ENCODE measurements around the gene COX4I1. TPM values are rescaled to one million over a fixed set of nuclear protein-coding genes. Genes with fewer than 3 reads are reported as not detected.
"Not testable (repeated sequence)": the region's sequence is repeated elsewhere in the genome, so short reads cannot be mapped to it uniquely, and the experiment has no call there.

Gene COX4I1
- polyA plus RNA-seq, 3 donors from 2014 or later, result 784 to 1,292 (median 1,022) TPM

GRCh38 chr16:85812811-85813700 is 13.6 kb downstream of the COX4I1 start:
- H3K4me3 Mint-ChIP-seq, result no peak overlapping the region
- H3K36me3 Mint-ChIP-seq, result peaks cover 0 to 5% (median 0%) of the 10 kb centered on the region in 3 donors
- H3K4me1 Mint-ChIP-seq, result no peaks in the 10 kb centered on the region
- no peak overlapping the region for H3K27ac Mint-ChIP-seq
- DNase-seq, result no peak
- peaks cover 9 to 11% (median 9%) of the 10 kb centered on the region in 3 donors for H3K27me3 Mint-ChIP-seq (ENCODE audit: low read depth in 3 of 3)
- no peaks in the 10 kb centered on the region for H3K9me3 Mint-ChIP-seq

- Mint-ChIP-seq H3K27me3 (ENCODE audit: low read depth in 3 of 3) (peaks cover 6 to 14% (median 12%) of the 10 kb centered on the region in 3 donors), H3K36me3 (no peaks in the 10 kb centered on the region), H3K27ac (no peak overlapping the region), H3K9me3 (no peaks in the 10 kb centered on the region), H3K4me1 (peaks cover 0 to 4% of the 10 kb centered on the region in 2 donors), H3K4me3 (no peak overlapping the region)
- no peak for DNase-seq
Measured at GRCh38 chr16:85816159-85816558, 16.7 kb downstream of the COX4I1 start.

- not testable (repeated sequence) for H3K9me3 Mint-ChIP-seq, H3K4me3 Mint-ChIP-seq, DNase-seq, H3K27ac Mint-ChIP-seq, H3K36me3 Mint-ChIP-seq, H3K4me1 Mint-ChIP-seq
- peaks cover 3 to 11% (median 7%) of the 10 kb centered on the region in 3 donors for H3K27me3 Mint-ChIP-seq (ENCODE audit: low read depth in 3 of 3)
Measured at GRCh38 chr16:85817195-85817594, 17.7 kb downstream of the COX4I1 start.

- Mint-ChIP-seq H3K36me3 (no peaks in the 10 kb centered on the region), H3K4me1 (peaks cover 8% of the 10 kb centered on the region in 2 donors), H3K27ac (no peak overlapping the region), H3K27me3 (ENCODE audit: low read depth in 3 of 3) (peaks cover 3 to 11% (median 8%) of the 10 kb centered on the region in 3 donors), H3K4me3 (peak overlapping the region in 1 of 5 donors; percentile 58), H3K9me3 (no peaks in the 10 kb centered on the region)
- DNase-seq, result peak; percentile 72 to 77 (median 77)
Measured at GRCh38 chr16:85819245-85819644, 19.8 kb downstream of the COX4I1 start.

- no peaks in the 10 kb centered on the region for H3K36me3 Mint-ChIP-seq
- H3K4me3 Mint-ChIP-seq, result no peak overlapping the region
- no peaks in the 10 kb centered on the region for H3K9me3 Mint-ChIP-seq
- no peak overlapping the region for H3K27ac Mint-ChIP-seq
- DNase-seq, result no peak
- H3K27me3 Mint-ChIP-seq (ENCODE audit: low read depth in 3 of 3), result peaks cover 3 to 11% (median 8%) of the 10 kb centered on the region in 3 donors
- peaks cover 8% of the 10 kb centered on the region in 2 donors for H3K4me1 Mint-ChIP-seq
Measured at GRCh38 chr16:85819771-85820170, 20.3 kb downstream of the COX4I1 start.

GRCh38 chr16:85820604-85821372 is 21.3 kb downstream of the COX4I1 start:
- Mint-ChIP-seq H3K27me3 (ENCODE audit: low read depth in 3 of 3) (peaks cover 3 to 11% (median 5%) of the 10 kb centered on the region in 3 donors), H3K4me3 (no peak overlapping the region), H3K36me3 (no peaks in the 10 kb centered on the region), H3K27ac (no peak overlapping the region), H3K4me1 (peaks cover 8% of the 10 kb centered on the region in 2 donors), H3K9me3 (no peaks in the 10 kb centered on the region)
- no peak for DNase-seq

GRCh38 chr16:85821390-85822135 is 22.1 kb downstream of the COX4I1 start:
- Mint-ChIP-seq H3K9me3 (peaks cover 0 to 1% (median 0%) of the 10 kb centered on the region in 6 donors), H3K27me3 (ENCODE audit: low read depth in 3 of 3) (peaks cover 4 to 7% (median 7%) of the 10 kb centered on the region in 3 donors), H3K27ac (no peak overlapping the region), H3K36me3 (no peaks in the 10 kb centered on the region), H3K4me1 (peaks cover 8% of the 10 kb centered on the region in 2 donors), H3K4me3 (no peak overlapping the region)
- DNase-seq, result peak; percentile 76 to 78 (median 77)

GRCh38 chr16:85822145-85822544 is 22.6 kb downstream of the COX4I1 start:
- Mint-ChIP-seq H3K9me3 (peaks cover 0 to 1% (median 0%) of the 10 kb centered on the region in 6 donors), H3K4me3 (no peak overlapping the region), H3K4me1 (peaks cover 8% of the 10 kb centered on the region in 2 donors), H3K27me3 (ENCODE audit: low read depth in 3 of 3) (peaks cover 3 to 7% (median 7%) of the 10 kb centered on the region in 3 donors), H3K27ac (no peak overlapping the region), H3K36me3 (no peaks in the 10 kb centered on the region)
- DNase-seq, result no peak

- DNase-seq, result no peak
- Mint-ChIP-seq H3K4me3 (no peak overlapping the region), H3K36me3 (no peaks in the 10 kb centered on the region), H3K9me3 (peaks cover 0 to 1% (median 0%) of the 10 kb centered on the region in 6 donors), H3K27ac (no peak overlapping the region), H3K27me3 (ENCODE audit: low read depth in 3 of 3) (peaks cover 1 to 7% (median 6%) of the 10 kb centered on the region in 3 donors), H3K4me1 (peaks cover 8% of the 10 kb centered on the region in 2 donors)
Measured at GRCh38 chr16:85823328-85823920, 23.9 kb downstream of the COX4I1 start.

- peaks cover 0 to 1% (median 0%) of the 10 kb centered on the region in 6 donors for H3K9me3 Mint-ChIP-seq
Measured at GRCh38 chr16:85824161-85825135, 25.0 kb downstream of the COX4I1 start.

GRCh38 chr16:85825326-85825725 is 25.8 kb downstream of the COX4I1 start:
- Mint-ChIP-seq H3K4me1 (peaks cover 17 to 22% of the 10 kb centered on the region in 2 donors), H3K27me3 (ENCODE audit: low read depth in 3 of 3) (peaks cover 4 to 11% (median 6%) of the 10 kb centered on the region in 3 donors), H3K9me3 (peaks cover 0 to 1% (median 0%) of the 10 kb centered on the region in 6 donors), H3K27ac (no peak overlapping the region), H3K4me3 (no peak overlapping the region), H3K36me3 (no peaks in the 10 kb centered on the region)
- DNase-seq, result no peak

More at GRCh38 chr16:85824161-85825135, 25.0 kb downstream of the COX4I1 start:
- Mint-ChIP-seq H3K4me3 (no peak overlapping the region), H3K27ac (peak overlapping the region in 1 of 6 donors; percentile 56), H3K4me1 (peaks cover 13 to 18% of the 10 kb centered on the region in 2 donors), H3K27me3 (ENCODE audit: low read depth in 3 of 3) (peaks cover 6 to 11% (median 8%) of the 10 kb centered on the region in 3 donors), H3K36me3 (no peaks in the 10 kb centered on the region)
- no peak for DNase-seq

GRCh38 chr16:85826686-85827247 is 27.3 kb downstream of the COX4I1 start:
- Mint-ChIP-seq H3K36me3 (peaks cover 0 to 5% (median 0%) of the 10 kb centered on the region in 3 donors), H3K27ac (peak overlapping the region in 2 of 6 donors; percentile 17 to 52), H3K27me3 (ENCODE audit: low read depth in 3 of 3) (peaks cover 4 to 17% (median 8%) of the 10 kb centered on the region in 3 donors), H3K4me1 (peaks cover 14 to 30% of the 10 kb centered on the region in 2 donors), H3K4me3 (no peak overlapping the region), H3K9me3 (peaks cover 0 to 1% (median 0%) of the 10 kb centered on the region in 6 donors)
- no peak for DNase-seq
